Measurements from ENCODE around the gene ORMDL2. TPM values are rescaled to one million over a fixed set of nuclear protein-coding genes. Genes with fewer than 3 reads are reported as not detected.
A peak's percentile ranks its signal among the peaks of the same experiment; 100 is the strongest.

ORMDL2 gene
- total and polyA plus RNA-seq, 2 experiments from 2014 or later: 18.0 to 55.1 TPM

- Mint-ChIP-seq H3K36me3 (ENCODE audit: low read depth) (peaks cover 11% of the 10 kb centered on the region), H3K27ac (peak overlapping the region; percentile 99), H3K4me3 (peak overlapping the region; percentile 94), H3K9me3 (no peaks in the 10 kb centered on the region), H3K27me3 (ENCODE audit: insufficient read depth, low read depth, poor library complexity) (peaks cover 12% of the 10 kb centered on the region), H3K4me1 (peaks cover 39% of the 10 kb centered on the region)
- Histone ChIP-seq H3K4me1 (ENCODE audit: insufficient read depth) (peaks cover 26% of the 10 kb centered on the region), H2AFZ (peak overlapping the region; percentile 97), H3K9me2 (ENCODE audit: insufficient read depth) (no peaks in the 10 kb centered on the region), H3K4me2 (peak overlapping the region; percentile 98), H3K79me2 (replicated peaks; ENCODE audit: insufficient read depth) (peaks cover 29% of the 10 kb centered on the region), H3K27ac (ENCODE audit: low read depth) (peak overlapping the region; percentile 99), H3K36me3 (ENCODE audit: insufficient read depth) (no peaks in the 10 kb centered on the region), H3K27me3 (ENCODE audit: insufficient read depth) (no peaks in the 10 kb centered on the region), H4K20me1 (replicated peaks; ENCODE audit: insufficient read depth) (no peaks in the 10 kb centered on the region), H3F3A (replicated peaks; ENCODE audit: low read depth) (peaks cover 32% of the 10 kb centered on the region), H3K4me3 (peak overlapping the region; percentile 100)
- ATAC-seq: peak; percentile 26
- DNase-seq (ENCODE audit: low spot score): peak; percentile 72
- no peak for TF ChIP-seq REST (IDR thresholded peaks at IDR 0.05; ENCODE audit: unreplicated experiment)
- peak; percentile 91 for TF ChIP-seq CREB1 (CRISPR knock-in tag; IDR thresholded peaks at IDR 0.05; ENCODE audit: low read depth)
- peak; percentile 89 for TF ChIP-seq POLR2AphosphoS5 (IDR thresholded peaks at IDR 0.05; ENCODE audit: low read depth)
These were observed 13.0 kb downstream of the ORMDL2 start for GRCh38 chr12:55830601-55831446.

GRCh38 chr12:55831447-55831815, 13.6 kb downstream of the ORMDL2 start:
- Histone ChIP-seq H3K9me2 (ENCODE audit: insufficient read depth) (no peaks in the 10 kb centered on the region), H3K36me3 (ENCODE audit: insufficient read depth) (no peaks in the 10 kb centered on the region), H3F3A (replicated peaks; ENCODE audit: low read depth) (peaks cover 32% of the 10 kb centered on the region), H3K4me3 (peak overlapping the region; percentile 100), H3K4me1 (ENCODE audit: insufficient read depth) (peaks cover 26% of the 10 kb centered on the region), H3K79me2 (replicated peaks; ENCODE audit: insufficient read depth) (peaks cover 27% of the 10 kb centered on the region), H3K27me3 (ENCODE audit: insufficient read depth) (no peaks in the 10 kb centered on the region), H3K4me2 (peak overlapping the region; percentile 98), H2AFZ (peak overlapping the region; percentile 97; the same call in 1 of the 2 replicates), H4K20me1 (replicated peaks; ENCODE audit: insufficient read depth) (no peaks in the 10 kb centered on the region), H3K27ac (ENCODE audit: low read depth) (peak overlapping the region; percentile 99)
- Mint-ChIP-seq H3K27me3 (ENCODE audit: insufficient read depth, low read depth, poor library complexity) (peaks cover 12% of the 10 kb centered on the region), H3K4me3 (peak overlapping the region; percentile 94), H3K36me3 (ENCODE audit: low read depth) (peaks cover 4% of the 10 kb centered on the region), H3K27ac (peak overlapping the region; percentile 80), H3K9me3 (no peaks in the 10 kb centered on the region), H3K4me1 (peaks cover 40% of the 10 kb centered on the region)
- no peak for DNase-seq (ENCODE audit: low spot score)
- ATAC-seq: no peak
- TF ChIP-seq REST (IDR thresholded peaks at IDR 0.05; ENCODE audit: unreplicated experiment): no peak
- no peak for TF ChIP-seq EZH2 (IDR thresholded peaks at IDR 0.05; ENCODE audit: low read depth, unreplicated experiment)
- no peak for TF ChIP-seq CREB1 (CRISPR knock-in tag; IDR thresholded peaks at IDR 0.05; ENCODE audit: low read depth)
